Stimulated activated CD8-positive, alpha-beta memory T cell treated with anti-CD3 and anti-CD28 coated beads, Interleukin-4, amount 100 ng/mL, for 24 hours (primary cell): Measurements from ENCODE around the gene GTSF1L.

ENCODE experiments used
- DNase-seq: peaks from one replicate; pipeline ENCODE4 v3.0.0-alpha.2; 2020; ENCODE audit warnings: low read depth

GTSF1L gene

DNA sequence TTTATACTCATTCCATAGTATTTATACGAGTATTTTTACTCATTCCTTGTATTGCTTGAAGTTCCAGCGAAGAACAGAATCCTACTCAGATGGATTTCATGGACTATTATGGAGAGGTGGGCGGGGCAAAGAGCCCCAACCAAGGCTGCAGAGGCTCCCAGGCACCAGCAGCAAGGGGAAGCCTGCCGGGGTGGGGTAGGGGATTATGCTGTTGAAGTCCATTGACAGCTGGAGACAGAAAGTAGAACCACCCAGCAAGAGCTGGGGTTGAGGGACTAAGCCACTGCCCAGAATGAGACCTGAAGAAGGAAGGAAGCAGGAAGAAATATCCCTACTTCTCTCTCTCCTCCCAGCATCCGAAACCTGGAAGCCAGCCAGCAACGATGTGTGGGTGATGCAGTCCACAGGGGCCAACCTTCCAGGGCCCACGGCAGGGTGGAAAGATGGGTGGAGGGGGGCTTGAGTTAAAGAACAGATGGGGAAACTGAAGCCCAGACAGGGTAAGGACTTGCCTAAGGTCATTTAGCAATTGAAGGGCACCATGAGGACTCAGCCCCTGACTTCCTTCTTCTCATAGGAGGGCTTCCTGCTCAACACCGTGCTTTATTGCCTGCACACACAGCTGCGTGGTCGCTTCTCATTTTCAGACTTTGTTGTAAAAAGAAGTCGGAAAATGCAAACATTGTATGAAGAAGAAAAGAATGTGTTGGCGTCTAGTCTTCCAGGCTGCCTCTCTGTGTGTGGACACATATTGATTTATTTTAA lies 18.3 kb upstream of the GTSF1L start:
- DNase-seq, result no peak

DNA sequence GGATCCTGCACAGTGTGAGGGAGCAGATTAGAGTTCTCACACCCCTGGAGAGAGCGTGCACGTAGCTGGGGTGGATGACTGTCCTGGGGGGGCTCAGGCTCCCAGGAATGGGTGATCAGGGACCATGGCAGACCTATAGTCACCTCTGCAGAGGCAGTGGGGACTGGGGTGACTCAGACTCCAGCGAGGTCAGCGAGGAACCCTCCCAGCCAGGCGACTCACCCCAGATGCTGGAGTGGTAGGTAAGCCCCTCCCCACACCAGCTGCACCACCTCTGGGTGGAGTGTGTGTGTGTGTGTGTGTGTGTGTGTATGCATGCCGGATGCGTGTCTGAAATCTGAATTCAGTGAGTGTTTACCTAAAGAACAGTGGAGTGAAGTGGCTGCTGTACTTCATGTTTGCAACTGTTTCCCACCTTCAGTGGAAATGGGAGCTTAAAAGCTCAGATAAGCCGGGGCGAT lies 17.4 kb upstream of the GTSF1L start:
- no peak for DNase-seq

- DNase-seq, result no peak
Measured at GRCh38 chr20:43740642-43741041, 13.8 kb upstream of the GTSF1L start.

DNA sequence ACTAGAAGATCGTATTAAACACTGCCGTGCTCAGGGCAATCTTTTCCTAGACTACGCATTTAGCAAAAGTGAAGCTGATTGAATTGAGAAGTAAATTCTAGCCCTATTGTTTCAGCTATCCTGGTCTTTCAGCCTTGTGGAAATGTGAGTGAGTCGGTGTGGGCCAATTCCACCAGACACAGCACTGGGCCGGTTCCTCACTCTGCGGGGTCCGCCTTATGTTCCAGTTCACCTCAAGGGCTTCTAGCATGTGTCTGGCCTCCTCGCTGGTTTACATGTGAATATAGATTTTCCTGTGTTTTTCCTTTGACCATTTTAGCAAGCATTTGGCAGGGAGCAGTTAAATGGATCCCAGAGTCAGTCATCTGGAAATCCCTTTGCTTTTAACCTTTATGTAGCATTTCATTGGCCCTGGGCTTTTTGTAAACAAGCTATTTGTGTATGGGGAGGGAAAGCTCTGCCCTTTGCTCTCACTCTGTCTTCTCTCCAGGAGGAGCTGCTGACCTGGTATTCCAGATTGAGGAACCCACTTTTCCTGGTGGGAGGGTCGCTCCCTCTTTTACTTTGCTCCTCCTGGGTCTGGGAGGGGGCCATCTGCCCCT lies 12.4 kb upstream of the GTSF1L start:
- no peak for DNase-seq

GRCh38 chr20:43737925-43738324 lies 11.1 kb upstream of the GTSF1L start:
- no peak for DNase-seq

DNA sequence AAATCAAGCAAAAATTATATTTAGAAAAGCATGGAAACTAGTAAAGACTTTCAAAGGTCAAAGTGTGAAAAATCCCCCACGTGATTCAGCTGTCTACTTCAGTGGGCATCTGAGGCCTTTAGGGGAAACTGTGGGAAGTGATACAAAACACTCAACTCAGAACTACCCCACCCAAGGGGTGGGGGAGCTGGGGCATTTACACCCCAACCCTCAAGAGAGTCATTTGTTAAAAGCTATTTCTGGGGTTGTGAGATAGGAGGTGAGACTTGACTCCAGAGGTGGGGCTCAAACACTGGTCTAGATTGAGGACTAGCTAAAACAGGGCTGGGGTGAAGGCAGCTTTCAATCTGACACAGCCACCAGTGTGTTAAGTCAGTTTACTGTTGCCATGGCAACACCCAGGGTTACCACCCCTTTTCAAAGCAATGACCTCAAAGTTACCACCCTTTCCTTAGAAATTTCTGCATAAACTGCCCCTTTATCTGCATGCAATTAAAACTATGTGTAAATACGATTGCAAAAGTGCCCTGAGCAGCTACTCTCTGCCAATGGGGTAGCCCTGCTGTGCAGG lies 9.9 kb upstream of the GTSF1L start:
- peak; percentile 14 for DNase-seq

DNA sequence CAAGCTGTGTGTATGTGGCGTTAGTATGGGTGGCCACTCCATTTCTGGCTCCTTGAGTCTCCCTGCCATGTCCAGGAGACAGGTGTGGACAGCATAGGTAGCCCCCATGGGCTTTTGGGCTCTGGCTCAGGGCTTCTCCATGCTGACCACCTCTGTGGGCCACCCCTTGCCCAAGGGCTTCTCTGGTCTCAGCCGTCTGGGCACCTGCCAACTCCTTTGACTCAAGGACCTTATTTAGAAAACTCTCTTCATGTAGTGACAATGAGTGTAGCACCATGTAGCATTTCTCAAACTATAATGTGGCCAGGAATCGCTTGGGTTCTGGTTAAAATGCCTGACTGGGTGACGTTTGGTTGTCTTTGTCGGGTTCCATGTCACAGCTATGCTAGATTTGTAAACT lies 5.1 kb upstream of the GTSF1L start:
- DNase-seq, result no peak

- DNase-seq, result no peak
Measured at GRCh38 chr20:43731469-43731868, 4.7 kb upstream of the GTSF1L start.

DNA sequence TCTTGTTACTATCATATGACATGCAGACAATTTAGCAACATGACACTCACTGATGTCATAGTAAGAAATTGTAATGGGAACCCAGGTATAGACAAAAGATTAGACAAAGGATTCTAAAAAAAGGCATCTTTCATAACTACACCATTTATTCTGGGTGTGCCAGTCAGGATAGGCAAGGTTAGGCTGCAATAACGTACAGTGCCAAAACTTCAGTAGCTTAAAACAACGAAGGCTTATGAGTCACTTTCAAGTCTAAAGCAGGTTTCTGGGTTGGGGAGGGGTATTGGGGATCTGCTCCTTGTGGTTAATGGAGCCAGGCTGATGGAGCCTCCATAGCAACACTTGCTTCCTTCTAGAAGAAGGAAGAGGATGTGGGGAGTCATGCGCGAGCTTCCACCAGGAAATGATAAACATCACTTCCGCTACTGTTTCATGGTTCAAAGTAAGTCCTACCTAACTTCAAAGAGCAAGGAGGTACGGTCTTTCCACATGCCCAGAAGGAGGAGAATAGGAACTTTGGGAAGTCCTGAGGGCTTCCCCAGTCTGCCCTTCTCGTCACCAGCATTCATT lies 2.0 kb upstream of the GTSF1L start:
- DNase-seq, result no peak

DNA sequence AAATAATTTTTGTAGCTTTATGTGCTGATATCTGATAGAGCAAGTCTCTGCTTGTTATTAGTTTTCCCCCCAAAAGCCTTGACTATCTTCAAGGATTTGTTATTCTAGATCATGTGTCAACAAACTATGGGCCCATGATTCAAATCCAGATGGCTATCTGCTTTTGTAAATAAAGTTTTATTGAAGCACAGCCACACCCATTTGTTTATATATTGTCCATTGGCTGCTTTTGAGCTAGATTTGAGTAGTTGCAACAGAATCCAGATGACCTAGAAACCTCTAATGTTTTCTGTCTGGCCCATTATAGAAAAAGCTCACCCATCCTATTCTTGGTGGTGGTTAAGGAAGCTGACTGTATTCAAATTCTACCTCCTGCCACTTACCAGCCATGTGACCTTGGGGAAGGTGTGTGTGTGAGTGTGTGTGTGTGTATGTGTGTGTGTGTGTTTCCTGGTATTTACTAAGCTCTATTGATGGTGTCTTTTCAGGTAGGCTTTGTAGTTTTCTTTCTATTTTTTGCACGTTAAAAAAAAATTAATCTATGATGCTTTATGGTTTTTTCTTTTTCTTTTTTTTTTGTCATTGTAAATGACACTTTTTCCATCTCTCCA lies 1.3 kb upstream of the GTSF1L start:
- no peak for DNase-seq

DNA sequence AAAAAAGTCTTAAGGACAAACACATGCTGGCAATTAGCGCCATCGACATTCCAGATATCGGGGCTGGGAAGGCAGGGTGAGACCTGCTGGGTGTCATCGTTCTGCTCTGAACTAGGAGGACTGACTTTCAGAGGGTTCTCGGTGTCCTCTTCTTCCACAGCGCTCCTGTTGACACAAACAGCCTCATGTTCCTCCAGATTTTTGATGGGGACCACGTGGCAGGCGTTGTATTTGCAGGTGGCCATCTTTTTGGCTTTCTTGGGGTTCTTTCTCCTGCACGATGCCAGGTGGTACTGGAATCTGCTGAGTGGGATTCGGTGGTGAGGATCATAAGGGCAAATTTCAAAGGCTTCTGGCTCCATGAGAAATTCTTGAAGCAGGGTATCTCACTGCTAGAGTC lies 469 bp downstream of the GTSF1L start:
- DNase-seq, result no peak

- no peak for DNase-seq
Measured at GRCh38 chr20:43725666-43726065, 1.1 kb downstream of the GTSF1L start.

- no peak for DNase-seq
Measured at GRCh38 chr20:43724383-43724782, 2.4 kb downstream of the GTSF1L start.

- DNase-seq, result no peak
Measured at GRCh38 chr20:43723735-43724134, 3.1 kb downstream of the GTSF1L start.

DNA sequence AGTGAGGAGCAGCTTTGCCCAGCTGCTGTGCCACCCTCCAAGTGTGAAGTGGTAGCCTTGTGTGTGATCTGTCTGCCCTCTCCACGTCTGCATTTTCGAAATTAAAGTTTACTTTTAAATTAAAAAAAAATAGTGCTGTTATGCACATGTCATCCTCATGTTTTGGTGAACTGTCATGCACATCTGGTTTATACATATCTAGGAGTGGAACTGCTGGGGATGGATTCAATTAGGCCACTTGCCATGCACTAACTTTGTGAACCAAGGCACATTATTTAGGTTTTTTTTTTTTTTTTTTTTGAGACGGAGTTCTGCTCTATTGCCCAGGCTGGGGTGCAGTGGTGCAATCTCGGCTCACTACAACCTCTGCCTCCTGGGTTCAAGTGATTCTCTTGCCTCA lies 3.6 kb downstream of the GTSF1L start:
- no peak for DNase-seq

DNA sequence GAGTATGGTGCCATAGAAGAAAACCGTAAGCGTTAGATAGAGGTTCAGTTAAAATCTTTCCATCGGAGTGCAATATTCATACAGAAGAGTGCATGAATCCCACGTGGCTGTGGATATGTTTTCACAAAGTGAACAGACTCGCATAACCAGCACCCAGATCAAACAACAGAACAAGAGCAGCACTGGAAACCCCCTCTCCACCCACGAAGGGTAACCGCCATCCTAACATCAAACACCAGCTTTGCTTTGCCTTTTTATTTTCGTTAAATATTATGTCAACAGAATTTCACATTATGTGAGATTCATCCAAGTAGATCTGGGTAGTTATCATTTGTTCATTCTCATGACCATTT lies 4.7 kb downstream of the GTSF1L start:
- peak; percentile 19 for DNase-seq

GRCh38 chr20:43721429-43722152 lies 5.2 kb downstream of the GTSF1L start:
- no peak for DNase-seq

- no peak for DNase-seq
Measured at GRCh38 chr20:43721097-43721428, 5.7 kb downstream of the GTSF1L start.

GRCh38 chr20:43720007-43720406 lies 6.8 kb downstream of the GTSF1L start:
- DNase-seq, result no peak

GRCh38 chr20:43717616-43717995 lies 9.2 kb downstream of the GTSF1L start:
- no peak for DNase-seq

- no peak for DNase-seq
Measured at GRCh38 chr20:43716757-43717615, 9.8 kb downstream of the GTSF1L start.
